NCI-H748 (cell line): Measurements from ENCODE around the gene EYS.
A peak's percentile ranks its signal among the peaks of the same experiment; 100 is the strongest.
"Not testable (repeated sequence)": the region's sequence is repeated elsewhere in the genome, so short reads cannot be mapped to it uniquely, and the experiment has no call there.

ENCODE experiments used
- DNase-seq: peaks from one replicate; lab custom pipeline; 2025; ENCODE audit not compliant: unreplicated experiment; lab: John Stamatoyannopoulos, UW

Gene EYS

GRCh38 chr6:65113581-65113980, 593.4 kb downstream of the EYS start:
- no peak for DNase-seq

- DNase-seq = no peak
Observed at GRCh38 chr6:65112435-65112834, 594.6 kb downstream of the EYS start.

- DNase-seq = no peak
Observed at GRCh38 chr6:65110031-65110430, 597.0 kb downstream of the EYS start.

GRCh38 chr6:65098349-65098748, 608.7 kb downstream of the EYS start:
- DNase-seq = no peak

- DNase-seq = peak; percentile 34
Observed at GRCh38 chr6:65091561-65091960, 615.5 kb downstream of the EYS start.

GRCh38 chr6:65088575-65088974, 618.5 kb downstream of the EYS start:
- no peak for DNase-seq

GRCh38 chr6:65081756-65082155, 625.3 kb downstream of the EYS start:
- no peak for DNase-seq

GRCh38 chr6:65075705-65076230, 631.3 kb downstream of the EYS start:
- no peak for DNase-seq

- no peak for DNase-seq
Observed at GRCh38 chr6:65072500-65072899, 634.5 kb downstream of the EYS start.

- no peak for DNase-seq
Observed at GRCh38 chr6:65071480-65071879, 635.5 kb downstream of the EYS start.

GRCh38 chr6:65064844-65065243, 642.2 kb downstream of the EYS start:
- no peak for DNase-seq

GRCh38 chr6:65059568-65059967, 647.5 kb downstream of the EYS start:
- no peak for DNase-seq

- no peak for DNase-seq
Observed at GRCh38 chr6:65055545-65055944, 651.5 kb downstream of the EYS start.

GRCh38 chr6:65052626-65053025, 654.4 kb downstream of the EYS start:
- no peak for DNase-seq

GRCh38 chr6:65045801-65046200, 661.2 kb downstream of the EYS start:
- DNase-seq = no peak

- no peak for DNase-seq
Observed at GRCh38 chr6:65014006-65014405, 693.0 kb downstream of the EYS start.

GRCh38 chr6:65006788-65007187, 700.2 kb downstream of the EYS start:
- DNase-seq = no peak

- no peak for DNase-seq
Observed at GRCh38 chr6:65004283-65004682, 702.7 kb downstream of the EYS start.

GRCh38 chr6:65002882-65003281, 704.1 kb downstream of the EYS start:
- DNase-seq = not testable (repeated sequence)

GRCh38 chr6:65000815-65001214, 706.2 kb downstream of the EYS start:
- DNase-seq = no peak

- DNase-seq = peak; percentile 28
Observed at GRCh38 chr6:64998204-64998603, 708.8 kb downstream of the EYS start.

GRCh38 chr6:64996301-64996700, 710.7 kb downstream of the EYS start:
- no peak for DNase-seq

GRCh38 chr6:64990652-64991304, 716.2 kb downstream of the EYS start:
- DNase-seq = peak; percentile 24
